GM23248 (cell line): ENCODE data around the gene TM9SF3. TPM values are rescaled to one million over a fixed set of nuclear protein-coding genes. Genes with fewer than 3 reads are reported as not detected.

ENCODE experiments used
- DNase-seq: peaks from one replicate; pipeline ENCODE4 v3.0.0-alpha.2; 2015
- H2AFZ ChIP-seq: fragments of 200-600 bp; sonication (generic); 2 replicates; pipeline ENCODE4 v1.6.1; 2016; ENCODE audit warnings: antibody characterized with exemption
- H3F3A ChIP-seq: fragments of 200-600 bp; sonication (generic); 2 replicates; pipeline ENCODE4 v1.6.1; 2016; ENCODE audit warnings: mild to moderate bottlenecking, antibody characterized with exemption, mixed run types; ENCODE audit not compliant: insufficient read depth
- H3K27ac ChIP-seq: fragments of 200-600 bp; sonication (generic); 2 replicates; pipeline ENCODE4 v1.5.1; 2016; ENCODE audit warnings: mild to moderate bottlenecking
- H3K27me3 ChIP-seq: fragments of 200-600 bp; sonication (generic); replicated peaks from 2 replicates; pipeline ENCODE4 v1.6.1; 2016; ENCODE audit warnings: mild to moderate bottlenecking; ENCODE audit not compliant: insufficient read depth
- H3K36me3 ChIP-seq: fragments of 200-600 bp; sonication (generic); 2 replicates; pipeline ENCODE4 v1.6.1; 2016; ENCODE audit warnings: low read depth, mild to moderate bottlenecking
- H3K4me1 ChIP-seq: fragments of 200-600 bp; sonication (generic); 2 replicates; pipeline ENCODE4 v1.6.1; 2016; ENCODE audit warnings: mild to moderate bottlenecking; ENCODE audit not compliant: insufficient read depth
- H3K4me2 ChIP-seq: fragments of 200-600 bp; sonication (generic); one replicate; pipeline ENCODE4 v1.6.1; 2016; ENCODE audit warnings: mild to moderate bottlenecking; ENCODE audit not compliant: unreplicated experiment
- H3K4me3 ChIP-seq: fragments of 200-600 bp; sonication (generic); 2 replicates; pipeline ENCODE4 v1.5.1; 2016; ENCODE audit warnings: mild to moderate bottlenecking
- H3K79me2 ChIP-seq: fragments of 200-600 bp; sonication (generic); 2 replicates; pipeline ENCODE4 v1.6.1; 2016; ENCODE audit warnings: mild to moderate bottlenecking; ENCODE audit not compliant: insufficient read depth
- H3K9ac ChIP-seq: fragments of 200-600 bp; sonication (generic); 2 replicates; pipeline ENCODE4 v1.6.1; 2016; ENCODE audit warnings: mild to moderate bottlenecking
- H3K9me2 ChIP-seq: fragments of 200-600 bp; sonication (generic); 2 replicates; pipeline ENCODE4 v1.6.1; 2016; ENCODE audit warnings: mixed run types, mild to moderate bottlenecking, moderate library complexity; ENCODE audit not compliant: insufficient read depth
- H3K9me3 ChIP-seq: fragments of 200-600 bp; sonication (generic); one replicate; pipeline ENCODE4 v1.6.1; 2017; ENCODE audit warnings: low read depth
- H4K20me1 ChIP-seq: fragments of 200-600 bp; sonication (generic); 2 replicates; pipeline ENCODE4 v1.6.0; 2016; ENCODE audit not compliant: insufficient read depth
- EZH2 ChIP-seq: fragments of 200-600 bp; sonication (generic); IDR thresholded peaks from 2 replicates; pipeline ENCODE4 v1.6.1; 2018; ENCODE audit warnings: antibody characterized with exemption, mild to moderate bottlenecking; ENCODE audit not compliant: insufficient read depth, poor library complexity, severe bottlenecking
- EZH2phosphoT487 ChIP-seq: fragments of 200-600 bp; sonication (generic); IDR thresholded peaks from 2 replicates; pipeline ENCODE4 v1.6.1; 2018; ENCODE audit warnings: antibody characterized with exemption, moderate library complexity, mild to moderate bottlenecking, low read depth; ENCODE audit not compliant: insufficient read depth
- WGBS, 2 experiments: methylation state at CpG; one replicate each; pipeline ENCODE4 v1.1.6; 2015 to 2017; ENCODE audit warnings: low lambda C conversion rate in 2 of 2, low coverage in 1 of 2; ENCODE audit errors: missing lambda C conversion rate in 2 of 2; 5-methylcytosine and 5-hydroxymethylcytosine counted together
- in situ Hi-C: fragments of 300-500 bp; cut with MboI; formaldehyde crosslinking; loops from 2 replicates; pipeline ENCODE4 v1.15.0; 2020
- polyA plus RNA-seq: library from polyadenylated mRNA; unstranded; fragments of >200 nt; fragmentation: Nextera tagmentation; extraction: Ambion mirVana; gene quantifications from 2 replicates; pipeline ENCODE4 v1.2.1, GENCODE V29; 2016
- total RNA-seq: library from RNA; depleted of rRNA; stranded (reverse); fragments of >200 nt; shearing (Covaris generic); gene quantifications from 2 replicates; pipeline ENCODE4 v1.2.3, GENCODE V29; 2014; rRNA removed

TM9SF3 gene
- total RNA-seq (175 and 281 TPM in 2 replicates), polyA plus RNA-seq (124 and 130 TPM in 2 replicates)

DNA sequence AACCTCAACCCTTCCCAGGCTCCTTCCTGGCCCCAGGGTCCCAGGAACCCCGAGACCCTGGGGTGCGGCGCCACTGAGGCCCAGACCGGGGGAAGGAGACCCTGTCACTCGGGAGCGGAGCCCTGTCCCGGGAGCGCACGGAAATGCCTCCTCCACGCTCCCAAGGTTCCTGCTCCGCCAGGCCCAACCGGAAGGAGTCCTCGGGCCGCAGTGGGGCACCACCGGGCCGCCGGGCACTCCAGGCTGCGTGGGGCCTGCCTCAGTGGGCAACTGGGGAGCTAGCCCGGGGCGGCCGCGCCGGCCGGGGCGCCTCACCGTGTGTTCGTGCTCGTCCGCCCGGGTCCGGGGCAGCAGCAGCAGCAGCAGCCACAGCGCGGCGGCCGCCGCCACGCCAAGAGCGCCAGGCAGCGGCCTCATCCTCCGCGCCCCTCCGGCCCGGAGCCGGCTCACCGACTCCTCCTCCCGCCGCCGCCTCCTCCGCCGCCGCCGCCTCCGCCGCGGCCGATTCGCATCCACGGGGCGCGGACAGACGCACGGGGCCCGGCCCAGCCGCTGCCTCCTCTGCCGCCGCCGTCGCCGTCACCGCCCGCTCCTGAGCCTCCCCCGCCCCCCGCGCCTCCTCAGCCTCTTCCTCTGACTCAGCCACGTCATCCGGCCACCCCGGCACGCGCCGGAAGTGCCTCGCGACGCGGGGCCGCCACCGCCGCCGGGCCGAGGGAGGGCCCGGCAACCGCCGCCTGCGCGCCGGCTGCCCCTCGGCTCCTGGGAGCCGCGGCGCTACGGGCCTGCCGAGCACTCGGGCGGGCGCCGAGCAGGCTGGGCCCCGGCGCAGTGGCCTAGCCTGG is at the start of gene TM9SF3:
TM9SF3 (minus strand) TSS at position 594 of the 845 bp plus-strand sequence; CDS start at position 417, 177 bp downstream.
- H3F3A ChIP-seq, result peaks cover 22% of the 10 kb centered on the region
- no peaks in the 10 kb centered on the region for H3K9me2 ChIP-seq
- peak within 1 kb of the TSS; percentile 97 for H3K4me3 ChIP-seq
- in situ Hi-C loops, result no loop called here
- TF ChIP-seq EZH2 (no peak), EZH2phosphoT487 (no peak)
- peaks cover 38% of the 10 kb centered on the region for H3K4me1 ChIP-seq
- peak within 1 kb of the TSS; percentile 97 for H3K9ac ChIP-seq
- WGBS, 2 experiments, result 1% methylated on average over 32 to 74 of the region's 107 CpGs
- peaks cover 9% of the 10 kb centered on the region for H4K20me1 ChIP-seq
- peak; percentile 98 for DNase-seq
- H3K4me2 ChIP-seq, result peak within 1 kb of the TSS; percentile 98
- H3K27me3 ChIP-seq, result no peaks in the 10 kb centered on the region
- H3K79me2 ChIP-seq, result peaks cover 50% of the 10 kb centered on the region
- no peaks in the 10 kb centered on the region for H3K36me3 ChIP-seq
- H3K9me3 ChIP-seq, result no peaks in the 10 kb centered on the region
- H3K27ac ChIP-seq, result peak within 1 kb of the TSS; percentile 98
- peak within 1 kb of the TSS; percentile 83 for H2AFZ ChIP-seq

DNA sequence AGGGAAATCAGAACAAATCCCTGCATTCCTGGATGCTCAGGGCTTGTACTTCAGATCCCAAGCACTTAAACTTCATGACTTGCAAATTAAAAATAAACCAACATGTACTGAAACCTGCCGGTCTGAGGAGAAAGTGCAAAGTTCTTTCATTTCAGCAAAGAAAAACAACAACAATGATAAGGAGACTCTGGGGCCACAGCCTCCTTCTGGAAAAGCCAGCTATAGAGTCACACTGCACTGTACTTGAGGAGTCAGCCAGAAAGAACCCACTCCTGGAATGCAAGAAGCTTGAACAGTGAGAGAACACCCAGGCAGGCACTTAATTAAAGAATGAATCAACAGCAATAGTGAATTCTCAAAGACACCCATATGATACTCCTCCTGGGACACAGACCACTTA is 49.7 kb upstream of the TM9SF3 start:
- Histone ChIP-seq H3K4me3 (no peak overlapping the region), H4K20me1 (no peaks in the 10 kb centered on the region), H3K79me2 (no peaks in the 10 kb centered on the region), H3K9me3 (no peaks in the 10 kb centered on the region), H3K36me3 (no peaks in the 10 kb centered on the region), H3K9ac (no peak overlapping the region), H3K4me1 (no peaks in the 10 kb centered on the region), H3F3A (no peaks in the 10 kb centered on the region), H3K4me2 (no peak overlapping the region), H3K9me2 (no peaks in the 10 kb centered on the region), H2AFZ (no peak overlapping the region), H3K27ac (no peak overlapping the region), H3K27me3 (peaks cover 22% of the 10 kb centered on the region)
- in situ Hi-C loops, result no loop called here
- 50 to 56% methylated on average over 1 of the region's 1 CpG for WGBS, 2 experiments
- TF ChIP-seq EZH2, result no peak
- TF ChIP-seq EZH2phosphoT487, result no peak
- DNase-seq, result peak; percentile 13

DNA sequence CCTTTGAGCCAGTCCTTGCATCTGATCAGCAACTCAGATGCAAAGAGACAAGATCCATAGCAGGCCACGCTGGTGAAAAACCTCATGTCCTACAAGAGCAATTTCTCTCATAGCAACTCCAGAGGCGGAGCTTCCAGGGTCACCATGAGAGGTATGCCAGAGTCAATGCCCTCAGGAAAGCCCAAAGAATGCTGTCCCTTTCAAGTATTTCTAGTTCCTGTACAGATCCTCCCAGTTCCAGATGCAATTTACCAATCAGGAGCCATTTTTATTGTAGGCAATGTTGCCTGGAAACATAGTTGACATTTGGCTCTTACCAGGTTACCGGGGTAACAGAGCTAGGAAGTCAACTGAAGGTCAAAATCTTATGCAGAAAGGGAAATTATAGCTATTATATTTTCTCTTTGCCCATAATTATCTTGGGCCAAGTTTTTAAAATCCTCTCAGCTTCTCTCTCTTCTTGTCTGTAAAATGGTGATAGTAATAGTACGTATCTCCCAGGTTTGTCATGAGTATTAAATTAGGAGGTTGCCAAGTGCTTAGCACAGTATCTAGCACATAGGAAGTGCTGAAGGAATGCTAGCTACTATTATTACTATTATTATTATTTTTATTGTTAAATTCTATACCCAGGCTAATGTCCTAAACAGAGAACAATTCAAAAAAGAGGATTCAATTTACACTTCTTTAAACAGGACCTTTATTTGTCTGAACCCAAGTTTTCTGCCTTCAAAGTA is 46.3 kb upstream of the TM9SF3 start:
- Histone ChIP-seq H2AFZ (no peak overlapping the region), H3K36me3 (no peaks in the 10 kb centered on the region), H3K27ac (no peak overlapping the region), H3K4me3 (no peak overlapping the region), H3K9me2 (no peaks in the 10 kb centered on the region), H3K9ac (no peak overlapping the region), H3F3A (no peaks in the 10 kb centered on the region), H4K20me1 (no peaks in the 10 kb centered on the region), H3K27me3 (peaks cover 10% of the 10 kb centered on the region; the same call in 1 of the 2 replicates), H3K9me3 (no peaks in the 10 kb centered on the region), H3K79me2 (no peaks in the 10 kb centered on the region), H3K4me2 (no peak overlapping the region), H3K4me1 (no peaks in the 10 kb centered on the region)
- no peak for DNase-seq
- WGBS, 2 experiments, result 35 to 51% methylated on average over 4 of the region's 4 CpGs
- TF ChIP-seq EZH2phosphoT487 (no peak), EZH2 (no peak)
- in situ Hi-C loops, result no loop called here

DNA sequence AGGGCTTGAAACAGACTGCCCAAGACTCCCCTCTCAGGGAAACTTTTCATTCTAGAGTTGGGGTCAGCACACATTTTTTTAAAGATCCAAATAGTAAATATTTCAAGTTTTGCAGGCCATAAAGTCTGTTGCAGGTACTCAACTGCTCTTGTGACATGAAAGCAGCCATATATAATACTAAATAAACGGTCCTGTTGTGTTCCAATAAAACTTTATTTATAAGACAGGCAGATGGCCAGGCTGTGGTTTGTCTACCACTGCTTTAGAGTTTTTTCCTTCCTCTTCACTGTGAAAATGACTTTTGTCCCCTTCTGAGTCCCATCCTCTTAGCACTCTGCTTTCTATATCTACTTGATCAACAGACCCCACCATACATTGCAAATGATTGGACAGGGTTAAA is 40.5 kb upstream of the TM9SF3 start:
- Histone ChIP-seq H2AFZ (no peak overlapping the region), H3K9me3 (no peaks in the 10 kb centered on the region), H3F3A (no peaks in the 10 kb centered on the region), H3K9ac (no peak overlapping the region), H3K4me3 (no peak overlapping the region), H3K79me2 (no peaks in the 10 kb centered on the region), H3K4me2 (no peak overlapping the region), H4K20me1 (no peaks in the 10 kb centered on the region), H3K27me3 (0 out of 2 replicates have a peak, but pooled peaks cover 3% of the 10 kb centered on the region), H3K4me1 (no peaks in the 10 kb centered on the region), H3K27ac (no peak overlapping the region), H3K36me3 (no peaks in the 10 kb centered on the region), H3K9me2 (no peaks in the 10 kb centered on the region)
- WGBS, 2 experiments, result 22 to 37% methylated on average over 1 of the region's 1 CpG
- DNase-seq, result no peak
- TF ChIP-seq EZH2phosphoT487 (no peak), EZH2 (no peak)
- in situ Hi-C loops, result no loop called here
